C4-2B (cell line): Measurements from ENCODE around the gene CROCC.

Experiments
- CTCF ChIP-seq: fragments of 450-650 bp; conservative IDR thresholded peaks from 2 replicates; pipeline ENCODE4 v1.5.1; 2017; ENCODE audit warnings: mild to moderate bottlenecking
- ZFX ChIP-seq: fragments of 450-650 bp; IDR thresholded peaks from 2 replicates; pipeline ENCODE4 v1.6.1; 2017

GRCh38 chr1:16918371-16918770 is 3.4 kb upstream of the CROCC start:
- no peak for TF ChIP-seq CTCF
- no peak for TF ChIP-seq ZFX
